ENCODE measurements around the gene FAM216B. TPM values are rescaled to one million over a fixed set of nuclear protein-coding genes. Genes with fewer than 3 reads are reported as not detected.

Gene FAM216B
- polyA plus RNA-seq, 1 donor = not detected

DNA sequence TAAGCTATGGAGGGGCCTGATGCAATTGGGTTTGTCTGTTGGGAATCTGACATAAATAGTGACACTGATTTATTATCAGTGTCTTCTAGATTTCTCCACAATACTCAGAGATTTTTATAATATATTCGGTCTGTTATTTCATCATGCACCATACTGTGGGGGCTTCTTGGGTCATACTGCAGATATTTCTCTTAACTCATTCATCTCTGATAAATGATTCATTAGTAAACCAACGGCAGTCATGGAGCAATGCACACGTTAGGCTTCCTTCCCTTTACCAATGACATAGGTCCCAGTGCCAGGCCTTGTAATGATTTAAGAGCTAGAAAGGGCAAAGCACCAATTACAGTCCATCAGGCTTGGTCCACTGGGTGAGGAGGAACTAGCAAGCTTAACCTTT is 53.6 kb downstream of the FAM216B start:
- DNase-seq = no peak

DNA sequence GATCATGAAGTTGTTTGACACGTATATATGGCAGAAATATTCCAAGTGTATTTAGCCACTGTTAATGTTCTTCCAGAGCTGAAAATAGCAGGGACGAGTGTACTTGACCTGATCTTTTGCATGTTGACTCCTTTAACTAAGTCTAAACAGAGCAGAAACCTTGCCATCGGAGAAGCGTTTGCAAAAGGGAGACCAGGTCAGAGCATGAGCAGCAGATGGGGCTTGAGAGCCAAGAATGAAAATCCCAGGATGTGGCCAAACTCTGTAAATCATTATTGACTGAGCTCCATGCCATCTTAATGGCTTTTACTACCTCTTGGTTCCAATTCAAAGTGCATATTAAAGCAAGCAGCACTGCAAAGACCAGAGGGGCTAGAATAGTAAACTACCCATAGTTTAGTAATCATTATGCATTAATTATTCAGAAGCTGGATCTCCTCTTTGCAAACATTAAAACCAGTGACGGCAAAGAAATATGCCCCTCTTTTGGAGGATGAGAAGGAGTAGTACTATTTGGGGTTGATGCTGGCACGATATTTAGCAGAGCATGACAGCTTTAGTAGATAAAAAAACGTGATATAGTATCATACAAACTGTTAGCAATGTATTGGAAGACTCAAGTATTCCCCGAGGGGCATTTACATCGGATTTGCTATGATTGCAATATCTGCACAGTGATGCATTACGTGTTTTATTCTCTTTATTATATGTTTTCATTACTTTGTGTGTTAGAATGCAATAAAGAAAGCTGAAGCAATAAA is 55.7 kb downstream of the FAM216B start:
- peak; percentile 34 for DNase-seq

Other genes with a start within 250 kb of the FAM216B start
- gene TNFSF11, start 207.4 kb upstream of the FAM216B start, polyA plus RNA-seq (ENCODE audit: insufficient read length) = 0.37 TPM
- gene EPSTI1, start 210.7 kb downstream of the FAM216B start, polyA plus RNA-seq (ENCODE audit: insufficient read length) = 13.6 TPM
- 31.2 TPM for gene DNAJC15, start 242.0 kb downstream of the FAM216B start, polyA plus RNA-seq (ENCODE audit: insufficient read length)

All from left kidney (tissue), 2 donors.